Measurements from ENCODE around the gene PLLP. TPM values are rescaled to one million over a fixed set of nuclear protein-coding genes. Genes with fewer than 3 reads are reported as not detected.
A peak's percentile ranks its signal among the peaks of the same experiment; 100 is the strongest.

The PLLP gene
- total and polyA plus RNA-seq, 9 of the 15 experiments (the other 6 are each of a cell fraction or from before 2014, with no cell fraction given): 0.09 to 0.96 (median 0.27) TPM

- TF ChIP-seq ZNF609 (CRISPR knock-in tag; IDR thresholded peaks at IDR 0.05; ENCODE audit: borderline replicate concordance) (peak; percentile 57; the same call in 1 of the 2 replicates), TBL1XR1 (IDR thresholded peaks at IDR 0.05; ENCODE audit: low read length in 2 of 2) (no peak), CC2D1A (IDR thresholded peaks at IDR 0.05) (0 out of 2 replicates have a peak, but pooled peaks have one; percentile 8), ZNF830 (CRISPR knock-in tag; IDR thresholded peaks at IDR 0.05) (no peak), ETS2 (tag; IDR thresholded peaks at IDR 0.05; ENCODE audit: borderline replicate concordance, poor library complexity, severe bottlenecking) (no peak), E2F4 (CRISPR knock-in tag; IDR thresholded peaks at IDR 0.05; ENCODE audit: low read depth) (no peak), E2F6 (IDR thresholded peaks at IDR 0.05; ENCODE audit: borderline replicate concordance in 1 of 2, extremely low read depth in 1 of 2, insufficient read depth in 1 of 2, insufficient read length in 1 of 2, low read depth in 1 of 2, low read length in 1 of 2, poor library complexity in 1 of 2, severe bottlenecking in 1 of 2) (peak in 1 of 2 experiments; percentile 13), CREBBP (IDR thresholded peaks at IDR 0.05; ENCODE audit: low read depth, low read length) (no peak), TOE1 (IDR thresholded peaks at IDR 0.05; ENCODE audit: borderline replicate concordance) (peak; percentile 18; the same call in 1 of the 2 replicates), TOE1 (CRISPR knock-in tag; IDR thresholded peaks at IDR 0.05; ENCODE audit: borderline replicate concordance, low read depth) (no peak), ZNF449 (CRISPR knock-in tag; IDR thresholded peaks at IDR 0.05) (no peak), CCAR2 (IDR thresholded peaks at IDR 0.05; ENCODE audit: low read depth, low read length) (no peak)
Observed at GRCh38 chr16:57244463-57244766, 40.1 kb downstream of the PLLP start (continued).

Measured in K562 (cell line).